Measurements from ENCODE around the gene LSM3.
A peak's percentile ranks its signal among the peaks of the same experiment; 100 is the strongest.

The LSM3 gene

DNA sequence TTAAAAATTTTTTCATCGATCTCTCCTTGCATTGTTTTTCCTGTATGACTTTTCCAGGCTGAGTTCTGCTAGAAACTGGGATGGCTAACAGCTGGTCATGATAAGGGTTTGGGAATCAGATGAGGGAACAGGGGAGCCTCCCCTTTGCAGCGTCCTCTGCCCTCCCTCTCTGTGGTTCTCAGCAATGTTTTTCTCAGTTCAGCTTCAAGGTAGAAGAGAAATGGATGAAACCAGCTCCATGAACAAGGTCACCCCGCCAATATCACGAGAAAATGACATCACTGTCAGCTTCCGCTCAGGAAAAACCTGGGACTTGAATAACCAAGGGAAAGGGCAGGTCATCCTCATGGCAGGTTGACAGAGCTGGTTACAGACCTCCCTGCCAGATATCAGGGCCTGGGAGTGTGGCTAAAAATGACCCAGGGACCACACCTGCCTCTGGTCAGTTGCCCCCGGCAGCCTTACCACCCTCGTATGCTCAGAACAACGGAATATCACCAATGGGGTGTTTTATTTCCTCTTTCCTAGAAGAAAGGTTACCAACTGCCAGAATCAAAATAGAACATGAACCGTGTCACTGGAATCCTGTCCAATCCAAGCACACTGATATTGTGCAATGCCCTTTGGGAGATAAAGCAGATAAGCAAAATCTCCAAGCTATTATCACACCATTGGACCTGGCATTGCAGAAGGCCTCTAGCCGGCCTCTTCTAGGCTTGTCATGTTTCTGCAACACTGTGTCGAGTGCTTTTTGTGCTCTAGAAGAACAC is 26.1 kb downstream of the LSM3 start:
- Histone ChIP-seq H3K27me3 (no peaks in the 10 kb centered on the region), H3K27ac (peak overlapping the region in 1 of 2 donors; percentile 23), H3K4me3 (no peak overlapping the region), H3K4me1 (peaks cover 0 to 23% (median 14%) of the 10 kb centered on the region in 4 donors), H3K9me3 (no peaks in the 10 kb centered on the region), H3K36me3 (peaks cover 0 to 4% (median 2%) of the 10 kb centered on the region in 3 donors)
- TF ChIP-seq, protein P1, sequence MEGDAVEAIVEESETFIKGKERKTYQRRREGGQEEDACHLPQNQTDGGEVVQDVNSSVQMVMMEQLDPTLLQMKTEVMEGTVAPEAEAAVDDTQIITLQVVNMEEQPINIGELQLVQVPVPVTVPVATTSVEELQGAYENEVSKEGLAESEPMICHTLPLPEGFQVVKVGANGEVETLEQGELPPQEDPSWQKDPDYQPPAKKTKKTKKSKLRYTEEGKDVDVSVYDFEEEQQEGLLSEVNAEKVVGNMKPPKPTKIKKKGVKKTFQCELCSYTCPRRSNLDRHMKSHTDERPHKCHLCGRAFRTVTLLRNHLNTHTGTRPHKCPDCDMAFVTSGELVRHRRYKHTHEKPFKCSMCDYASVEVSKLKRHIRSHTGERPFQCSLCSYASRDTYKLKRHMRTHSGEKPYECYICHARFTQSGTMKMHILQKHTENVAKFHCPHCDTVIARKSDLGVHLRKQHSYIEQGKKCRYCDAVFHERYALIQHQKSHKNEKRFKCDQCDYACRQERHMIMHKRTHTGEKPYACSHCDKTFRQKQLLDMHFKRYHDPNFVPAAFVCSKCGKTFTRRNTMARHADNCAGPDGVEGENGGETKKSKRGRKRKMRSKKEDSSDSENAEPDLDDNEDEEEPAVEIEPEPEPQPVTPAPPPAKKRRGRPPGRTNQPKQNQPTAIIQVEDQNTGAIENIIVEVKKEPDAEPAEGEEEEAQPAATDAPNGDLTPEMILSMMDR (IDR thresholded peaks at IDR 0.05), result no peak
- DNase-seq, result peak; percentile 62 to 72
- intact Hi-C loops (cut with DNase I; ENCODE audit: low total_unique reads), result loop anchor here (5.0 to 10.0 kb wide), 2 partner anchors 60 to 263 kb away; no protein-coding TSS in a partner anchor

DNA sequence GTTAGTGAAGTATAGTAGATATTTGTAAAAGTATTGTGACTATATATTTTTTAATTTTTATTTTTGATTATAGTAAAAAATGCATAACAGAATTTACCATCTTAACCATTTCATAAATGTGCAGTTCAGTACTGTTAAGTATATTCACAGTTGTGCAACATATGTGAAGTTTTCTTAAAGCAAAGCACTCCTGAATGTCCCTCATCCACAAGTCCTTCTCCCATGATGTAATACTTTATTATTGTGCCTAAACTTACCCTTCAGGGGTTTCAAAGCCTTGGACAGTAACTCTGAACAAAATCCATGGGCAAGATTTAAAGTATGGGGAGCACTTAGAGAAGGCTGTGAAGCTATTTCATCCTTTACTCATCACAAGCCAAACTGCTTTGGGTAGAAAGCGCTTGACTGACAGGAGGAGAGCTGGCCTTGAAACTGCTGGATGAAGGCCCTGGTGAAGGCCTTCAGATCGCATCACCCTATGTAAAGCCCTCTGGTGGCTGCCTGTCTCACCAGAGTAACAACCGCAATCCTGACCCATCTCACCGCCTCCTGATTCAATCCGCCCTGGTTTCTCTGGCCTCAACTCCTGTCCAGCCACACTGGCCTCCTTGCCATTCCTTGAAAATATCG is 28.0 kb downstream of the LSM3 start:
- TF ChIP-seq, protein P1 (IDR thresholded peaks at IDR 0.05), result no peak
- Histone ChIP-seq H3K9me3 (no peaks in the 10 kb centered on the region), H3K4me3 (no peak overlapping the region), H3K36me3 (no peaks in the 10 kb centered on the region), H3K27ac (no peak overlapping the region), H3K27me3 (no peaks in the 10 kb centered on the region), H3K4me1 (peaks cover 0 to 23% (median 11%) of the 10 kb centered on the region in 4 donors)
- intact Hi-C loops (cut with DNase I; ENCODE audit: low total_unique reads), result loop anchor here (10.0 kb wide), 1 partner anchor 58 kb away; no protein-coding TSS in a partner anchor
- DNase-seq, result no peak

DNA sequence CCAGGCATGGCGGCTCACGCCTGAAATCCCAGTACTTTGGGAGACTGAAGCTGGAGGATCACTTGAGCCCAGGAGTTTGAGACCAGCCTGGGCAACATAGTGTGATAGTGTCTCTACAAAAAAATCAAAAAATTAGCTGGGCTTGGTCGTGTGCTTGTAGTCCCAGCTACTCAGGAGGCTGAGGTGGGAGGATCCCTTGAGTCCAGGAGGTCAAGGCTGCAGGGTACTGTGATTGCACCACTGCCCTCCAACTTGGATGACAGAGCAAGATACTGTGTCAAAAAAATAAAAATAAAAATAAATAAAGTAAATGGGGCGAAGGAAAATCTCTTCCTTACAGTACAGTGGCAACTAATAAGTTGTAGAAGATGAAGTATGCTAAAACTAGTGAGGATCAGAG is 29.6 kb downstream of the LSM3 start:
- Histone ChIP-seq H3K27me3 (no peaks in the 10 kb centered on the region), H3K4me3 (no peak overlapping the region), H3K27ac (no peak overlapping the region), H3K36me3 (no peaks in the 10 kb centered on the region), H3K9me3 (no peaks in the 10 kb centered on the region), H3K4me1 (peaks cover 0 to 22% (median 11%) of the 10 kb centered on the region in 4 donors)
- no peak for DNase-seq
- intact Hi-C loops (cut with DNase I; ENCODE audit: low total_unique reads), result loop anchor here (10.0 kb wide), 1 partner anchor 57 kb away; no protein-coding TSS in a partner anchor
- TF ChIP-seq, protein P1 (IDR thresholded peaks at IDR 0.05), result no peak

DNA sequence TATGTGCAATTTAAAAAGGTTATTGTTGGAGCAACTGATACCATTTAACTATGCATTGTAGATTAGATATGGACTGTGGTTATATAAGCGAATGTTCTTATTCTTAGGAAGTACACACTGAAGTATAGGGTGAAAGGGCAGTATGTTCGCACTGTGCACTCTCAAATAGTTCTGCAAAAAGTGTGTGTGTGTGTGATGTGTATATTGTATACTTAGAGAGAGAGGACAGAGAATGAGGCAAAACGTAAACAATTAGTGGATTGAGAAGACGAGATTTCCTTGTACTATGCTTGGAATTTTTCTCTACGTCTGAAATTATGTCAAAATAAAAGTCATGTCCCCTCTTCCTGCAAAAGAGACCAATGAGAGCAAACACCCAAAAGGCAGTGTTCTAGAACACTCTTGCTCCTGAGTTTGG is 30.4 kb downstream of the LSM3 start:
- Histone ChIP-seq H3K36me3 (no peaks in the 10 kb centered on the region), H3K27ac (no peak overlapping the region), H3K9me3 (no peaks in the 10 kb centered on the region), H3K4me3 (no peak overlapping the region), H3K4me1 (peaks cover 0 to 15% (median 7%) of the 10 kb centered on the region in 4 donors), H3K27me3 (no peaks in the 10 kb centered on the region)
- no peak for DNase-seq
- TF ChIP-seq, protein P1 (IDR thresholded peaks at IDR 0.05), result no peak
- intact Hi-C loops (cut with DNase I; ENCODE audit: low total_unique reads), result loop anchor here (10.0 kb wide), 1 partner anchor 56 kb away; no protein-coding TSS in a partner anchor

DNA sequence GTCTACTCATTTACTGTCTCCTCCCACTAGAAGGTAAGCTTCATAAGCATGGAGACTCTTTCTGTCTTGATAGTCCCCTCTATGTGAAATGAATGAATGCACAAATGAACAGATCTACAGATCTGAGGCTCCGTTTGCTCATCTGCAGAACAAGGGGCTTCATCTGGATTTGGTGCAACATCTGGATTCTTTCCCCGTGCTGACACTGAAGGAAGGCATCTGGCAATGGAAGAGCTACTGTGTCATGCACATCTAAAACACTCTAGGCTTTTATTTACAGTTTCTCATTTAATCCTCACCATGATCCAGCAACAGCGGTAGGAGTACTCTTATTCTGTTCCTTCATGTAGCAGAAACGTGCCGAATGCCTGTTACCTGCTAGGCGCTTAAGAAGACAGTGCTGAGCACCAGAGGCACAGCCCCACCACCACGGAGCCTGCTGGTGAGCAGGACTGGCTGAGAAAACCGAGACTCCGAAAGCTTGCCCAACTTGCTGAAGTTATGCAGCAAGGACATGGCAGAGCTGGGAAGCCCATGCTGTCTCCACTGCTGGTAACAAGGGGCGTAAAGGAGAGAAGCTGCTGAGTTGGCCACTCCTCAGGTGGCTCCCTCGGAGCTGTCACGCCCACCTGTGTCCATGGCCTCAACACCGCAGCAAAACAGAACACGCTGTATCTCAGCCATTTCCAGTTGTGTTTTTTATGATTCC is 31.1 kb downstream of the LSM3 start:
- no peak overlapping the region for H3K27ac ChIP-seq
- intact Hi-C loops (cut with DNase I; ENCODE audit: low total_unique reads), result loop anchor here (10.0 kb wide), 1 partner anchor 55 kb away; no protein-coding TSS in a partner anchor
- H3K4me1 ChIP-seq, result peaks cover 0 to 7% (median 4%) of the 10 kb centered on the region in 4 donors
- TF ChIP-seq, protein P1 (IDR thresholded peaks at IDR 0.05), result no peak
- no peaks in the 10 kb centered on the region for H3K27me3 ChIP-seq
- no peak for DNase-seq
- no peaks in the 10 kb centered on the region for H3K36me3 ChIP-seq
- H3K9me3 ChIP-seq, result no peaks in the 10 kb centered on the region
- no peak overlapping the region for H3K4me3 ChIP-seq
